Peyer's patch (tissue), 4 donors: ENCODE results near the gene CFAP43.

Source experiments
- CTCF ChIP-seq, 6 experiments: fragments of 450-650 bp in 4 of 6; fragments of 200-600 bp in 2 of 6; sonication (generic) in 1 of 6; IDR thresholded peaks; one replicate each; pipeline ENCODE4 v1.5.1; 2017 to 2019; ENCODE audit warnings: antibody characterized with exemption in 6 of 6, mild to moderate bottlenecking in 3 of 6, moderate library complexity in 1 of 6
- POLR2A ChIP-seq, 2 donors: fragments of 450-650 bp; IDR thresholded peaks; one replicate each; pipeline ENCODE4 v1.5.1; 2017; ENCODE audit warnings: antibody characterized with exemption in 2 of 2, mild to moderate bottlenecking in 2 of 2, moderate library complexity in 2 of 2

GRCh38 chr10:104120512-104120902 is 111.7 kb downstream of the CFAP43 start:
- no peak for TF ChIP-seq CTCF (IDR thresholded peaks at IDR 0.05)
- TF ChIP-seq POLR2A (IDR thresholded peaks at IDR 0.05), result no peak
